CD4-positive, alpha-beta T cell treated with Interleukin-17A for 4 hours (primary cell): Measurements from ENCODE around the gene UQCR11.

Source experiments
- DNase-seq: peaks from one replicate; pipeline ENCODE4 v3.0.0-alpha.2; 2020; ENCODE audit warnings: mixed read lengths

Gene UQCR11

DNA sequence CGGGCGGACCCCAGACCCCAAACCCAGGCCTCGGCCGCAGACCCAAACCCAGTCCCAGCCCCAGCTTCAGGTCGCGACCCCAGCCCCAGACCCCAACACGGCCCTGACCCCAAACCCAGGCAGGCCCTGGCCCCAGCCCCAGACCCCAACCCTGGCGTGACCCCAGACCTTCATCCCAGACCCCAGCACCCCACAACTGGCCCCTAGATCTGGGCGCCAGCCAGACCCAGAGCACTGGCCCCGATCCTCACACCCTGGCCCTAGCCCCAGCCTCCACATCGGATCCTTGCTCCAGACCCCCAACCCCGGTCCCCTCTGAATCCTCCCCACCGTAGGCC, 20.1 kb downstream of the UQCR11 start:
- no peak for DNase-seq

DNA sequence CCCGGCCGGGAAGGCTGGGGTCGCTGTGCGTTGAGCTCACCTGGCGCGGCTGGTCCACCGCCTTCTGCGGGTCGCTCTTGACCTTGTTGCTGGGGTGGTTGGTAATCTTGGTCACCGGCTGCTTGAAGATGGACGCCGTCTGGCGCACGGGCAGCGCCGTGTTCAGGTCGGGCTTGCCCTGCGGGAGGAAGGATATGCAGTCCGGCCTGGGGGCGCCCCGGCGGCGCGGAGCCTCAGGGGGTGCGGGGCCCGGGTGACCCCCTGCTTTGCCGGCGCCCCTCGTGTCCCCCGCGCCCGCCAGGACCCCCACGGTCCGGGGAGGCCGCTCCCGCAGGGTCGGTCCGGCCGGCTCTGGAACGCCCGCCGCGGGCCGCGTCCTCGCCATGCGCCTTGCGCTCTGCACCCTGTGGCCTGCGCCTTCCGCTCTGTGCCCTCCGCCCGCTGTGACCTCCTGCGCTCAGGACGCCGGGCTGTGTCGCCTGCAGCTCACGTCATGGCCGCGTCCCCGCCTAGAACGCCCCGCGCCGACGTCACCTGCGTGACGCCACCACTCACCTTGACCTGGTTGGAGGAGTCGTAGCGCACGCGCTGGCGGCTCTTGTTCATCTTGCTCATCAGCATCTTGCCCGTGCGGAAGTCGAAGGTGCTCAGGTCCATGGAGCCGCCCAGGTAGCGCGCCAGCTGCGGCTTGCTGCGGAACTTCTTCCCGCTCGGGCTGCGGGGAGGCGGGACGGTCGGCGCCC, 20.6 kb downstream of the UQCR11 start:
- no peak for DNase-seq

- DNase-seq, result no peak
These were observed 23.1 kb downstream of the UQCR11 start for GRCh38 chr19:1582201-1582600.

GRCh38 chr19:1580957-1581356, 24.3 kb downstream of the UQCR11 start:
- DNase-seq, result no peak

GRCh38 chr19:1580382-1580781, 24.9 kb downstream of the UQCR11 start:
- DNase-seq, result no peak

DNA sequence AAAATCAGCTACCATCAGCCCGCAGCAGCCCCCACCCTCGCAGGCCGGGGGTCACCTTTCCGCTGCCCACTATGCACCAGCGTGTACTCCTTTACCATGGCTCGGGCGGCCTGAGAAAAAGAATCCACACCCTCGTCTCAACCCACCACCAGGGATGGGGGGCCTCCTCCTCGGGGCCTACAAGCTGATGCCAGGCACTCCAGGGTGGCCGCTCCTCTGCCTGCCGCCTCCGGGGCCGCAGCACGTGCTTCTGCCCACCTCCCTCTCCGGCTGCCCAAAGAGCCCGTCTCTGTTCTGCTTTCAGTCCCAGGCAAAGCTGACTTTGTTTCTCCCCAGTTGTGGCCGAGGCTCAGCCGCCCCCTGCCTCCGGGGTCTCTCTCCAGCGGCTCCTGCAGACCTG, 26.0 kb downstream of the UQCR11 start:
- no peak for DNase-seq

GRCh38 chr19:1577929-1578618, 27.2 kb downstream of the UQCR11 start:
- DNase-seq, result no peak

- no peak for DNase-seq
These were observed 28.0 kb downstream of the UQCR11 start for GRCh38 chr19:1577090-1577928.

GRCh38 chr19:1576242-1577089, 28.8 kb downstream of the UQCR11 start:
- no peak for DNase-seq

DNA sequence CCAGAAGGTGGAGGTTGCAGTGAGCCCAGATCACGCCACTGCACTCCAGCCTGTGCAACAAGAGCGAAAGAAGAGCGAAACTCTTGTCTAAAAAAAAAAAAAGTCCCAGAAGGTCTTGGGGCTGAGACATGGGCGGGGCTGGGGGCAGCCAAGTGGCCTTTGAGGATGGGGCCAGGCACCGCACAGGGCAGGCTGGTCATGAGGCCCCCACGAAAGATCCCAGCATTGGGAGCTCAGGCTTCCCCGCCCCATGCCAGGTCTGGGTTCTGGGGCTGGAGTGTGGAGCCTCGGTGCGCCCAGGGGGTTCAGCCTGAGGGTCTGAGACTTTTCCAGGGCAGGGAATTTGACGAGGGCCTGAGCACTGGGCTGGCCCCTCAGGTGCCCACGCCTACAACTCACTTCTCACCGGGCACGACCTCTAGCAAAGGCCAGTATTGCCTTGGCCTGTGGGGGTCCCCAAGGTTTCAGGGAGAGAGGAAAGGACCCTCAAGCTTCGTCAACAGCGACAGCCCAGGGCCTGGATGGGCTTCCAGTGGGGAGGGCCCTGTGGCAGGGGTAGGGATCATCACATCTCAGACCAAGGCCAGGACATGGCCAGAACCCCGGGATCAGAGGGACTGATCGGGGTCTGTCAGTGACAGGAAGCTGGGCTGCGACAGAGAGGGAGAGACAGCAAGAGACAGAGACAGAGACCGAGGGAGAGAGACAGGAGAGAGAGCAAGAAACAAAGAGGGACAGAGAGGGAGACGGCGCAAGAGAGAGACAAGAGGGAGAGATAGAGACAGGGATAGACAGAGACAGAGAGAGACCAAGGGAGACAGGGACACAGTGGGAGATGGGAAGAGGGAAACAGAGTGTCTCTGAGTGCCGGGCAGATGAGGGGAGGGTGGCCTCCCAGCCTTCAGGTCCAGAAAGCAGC, 29.7 kb downstream of the UQCR11 start:
- DNase-seq, result no peak

DNA sequence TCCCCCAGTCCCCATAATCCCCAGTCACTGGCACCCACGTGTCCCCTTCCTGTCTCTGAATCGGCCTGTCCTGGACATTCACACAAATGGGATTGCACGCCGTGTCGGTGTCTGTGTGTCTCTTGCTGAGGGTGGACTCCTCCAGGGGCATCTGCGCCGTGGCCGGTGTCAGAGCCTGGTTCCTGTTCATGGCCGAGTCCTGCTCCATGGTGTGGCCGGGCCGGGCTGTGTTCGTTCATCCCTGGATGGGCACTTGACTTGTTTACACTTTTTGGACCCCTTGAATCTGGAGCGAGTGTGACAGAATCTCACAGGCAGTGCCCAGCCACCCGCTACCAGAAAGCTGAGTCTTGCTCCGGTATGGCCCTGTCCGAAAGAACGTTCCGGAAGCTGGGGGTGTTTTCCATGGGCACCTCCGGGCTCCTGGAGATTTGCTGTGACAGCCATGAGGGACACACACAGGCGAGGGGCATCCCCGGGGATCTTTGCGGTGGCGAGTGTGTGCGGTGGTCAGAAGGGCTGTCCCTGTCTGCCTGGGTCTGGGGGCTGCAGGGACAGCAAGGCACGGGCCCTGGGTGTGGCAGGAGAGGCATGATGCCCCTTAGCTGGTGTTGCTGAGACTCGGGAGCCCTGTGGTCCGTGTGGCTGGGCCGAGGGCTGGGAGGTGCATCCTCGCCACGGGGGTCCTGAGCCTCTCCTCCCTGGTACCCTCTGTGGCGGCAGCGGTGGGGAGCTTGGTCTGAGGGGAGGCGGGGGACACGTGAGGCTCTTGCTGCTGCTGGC, 30.7 kb downstream of the UQCR11 start:
- DNase-seq, result no peak

DNA sequence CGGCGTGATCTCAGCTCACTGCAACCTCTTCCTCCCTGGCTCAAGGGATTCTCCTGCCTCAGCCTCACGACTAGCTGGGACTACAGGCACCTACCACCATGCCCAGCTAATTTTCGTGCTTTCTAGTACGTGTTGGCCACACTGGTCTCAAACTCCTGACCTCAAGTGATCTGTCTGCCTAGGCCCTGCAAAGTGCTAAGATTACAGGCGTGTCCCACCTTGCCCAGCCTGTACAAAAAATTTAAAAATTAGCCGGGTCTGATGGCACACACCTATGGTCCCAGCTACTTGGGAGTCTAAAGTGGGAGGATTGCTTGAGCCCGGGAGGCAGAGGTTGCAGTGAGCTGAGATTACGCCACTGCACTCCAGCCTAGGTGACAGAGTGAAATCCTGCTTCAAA, 32.5 kb downstream of the UQCR11 start:
- no peak for DNase-seq

DNA sequence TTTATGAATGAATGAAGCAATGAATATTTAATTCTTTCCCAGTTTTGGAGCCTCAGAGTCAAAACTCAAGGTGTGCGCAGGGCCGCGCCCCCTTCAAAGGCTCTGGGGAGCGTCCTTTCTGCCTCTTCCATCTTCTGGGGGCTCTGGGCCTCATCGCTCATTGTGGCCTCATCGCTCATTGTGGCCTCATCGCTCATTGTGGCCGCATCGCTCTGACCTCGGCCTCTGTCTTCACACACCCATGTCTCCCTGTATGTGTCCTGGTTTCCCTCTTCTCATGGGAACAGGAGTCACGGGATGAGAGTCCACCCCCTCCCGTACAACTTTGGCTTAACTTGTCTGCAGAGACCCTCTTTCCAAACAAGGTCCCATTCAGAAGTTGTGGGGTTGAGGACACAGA, 33.9 kb downstream of the UQCR11 start:
- DNase-seq, result no peak

DNA sequence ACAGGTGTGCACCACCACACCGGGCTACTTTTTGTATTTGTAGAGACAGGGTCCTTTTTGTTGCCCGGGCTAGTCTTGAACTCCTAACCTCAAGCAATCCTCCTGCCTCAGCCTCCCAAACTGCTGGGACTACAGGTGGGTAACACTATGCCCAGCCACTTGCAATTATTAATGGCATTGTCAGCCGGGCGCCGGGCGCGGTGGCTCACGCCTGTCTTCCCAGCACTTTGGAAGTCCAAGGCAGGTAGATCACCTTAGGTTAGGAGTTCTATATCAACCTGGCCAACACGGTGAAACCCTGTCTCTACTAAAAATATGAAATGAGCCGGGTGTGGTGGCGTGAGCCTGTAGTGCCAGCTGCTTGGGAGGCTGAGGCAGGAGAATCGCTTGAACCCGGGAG, 34.4 kb downstream of the UQCR11 start:
- DNase-seq, result no peak

DNA sequence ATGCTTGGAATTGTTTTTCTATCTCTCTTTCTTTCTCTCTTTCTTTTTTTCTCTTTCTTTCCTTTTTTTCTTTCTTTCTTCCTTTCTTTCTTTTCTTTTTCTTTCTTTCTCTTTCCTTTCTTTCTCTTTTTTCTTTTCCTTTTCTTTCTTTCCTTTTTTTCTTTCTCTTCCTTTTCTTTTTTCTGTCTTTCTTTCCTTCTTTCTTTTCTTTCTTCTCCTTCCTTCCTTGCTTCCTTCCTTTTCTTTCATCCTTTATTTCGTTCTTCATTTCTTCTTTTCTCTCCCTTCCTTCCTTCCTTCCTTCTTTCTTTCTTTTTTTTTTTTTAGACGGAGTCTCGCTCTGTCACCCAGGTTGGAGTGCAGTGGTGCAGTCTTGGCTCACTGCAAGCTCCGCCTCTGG, 35.3 kb downstream of the UQCR11 start:
- no peak for DNase-seq

GRCh38 chr19:1568320-1569019, 36.8 kb downstream of the UQCR11 start, which contains the start of gene MEX3D:
MEX3D (minus strand) TSS chr19:1568325; CDS start chr19:1568058, 267 bp downstream.
- peak; percentile 91 for DNase-seq

GRCh38 chr19:1567848-1568227, 37.4 kb downstream of the UQCR11 start:
- no peak for DNase-seq

DNA sequence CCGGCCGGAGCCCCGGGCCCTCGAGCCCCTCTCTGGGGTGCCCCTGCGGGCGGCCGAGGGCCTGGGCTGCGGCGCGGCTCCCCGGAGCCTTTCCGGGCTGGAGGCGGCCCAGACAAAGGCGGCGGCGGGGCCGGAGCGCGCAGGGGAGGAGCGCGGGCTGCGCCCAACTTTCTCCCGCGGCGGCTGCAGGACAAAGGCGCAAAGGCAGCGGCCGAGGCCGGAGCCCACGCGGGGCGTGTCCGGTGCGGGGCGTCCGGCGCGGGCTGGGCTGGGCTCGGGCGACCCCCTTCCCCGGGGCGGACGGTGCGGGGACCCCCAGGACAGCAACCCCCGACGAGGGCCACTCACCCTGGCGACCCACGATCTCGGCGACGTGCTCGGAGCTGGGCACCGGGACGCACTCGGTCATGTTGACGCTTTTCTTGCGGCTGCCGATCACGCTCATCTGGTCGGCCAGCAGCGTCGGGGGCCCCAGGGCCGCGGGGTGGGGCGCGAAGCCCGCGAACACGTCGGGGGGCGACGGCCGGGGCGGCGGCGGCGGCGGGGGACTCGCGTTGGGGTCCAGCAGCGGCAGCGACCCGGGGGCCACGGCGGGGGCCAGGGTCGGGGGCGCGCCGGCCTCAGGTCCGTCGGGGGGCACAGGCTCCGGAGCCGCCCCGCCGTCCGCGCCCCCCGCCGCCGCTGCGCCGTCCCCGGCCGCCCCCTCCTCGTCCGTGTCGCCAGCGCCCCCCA, 38.0 kb downstream of the UQCR11 start:
- peak; percentile 16 for DNase-seq

DNA sequence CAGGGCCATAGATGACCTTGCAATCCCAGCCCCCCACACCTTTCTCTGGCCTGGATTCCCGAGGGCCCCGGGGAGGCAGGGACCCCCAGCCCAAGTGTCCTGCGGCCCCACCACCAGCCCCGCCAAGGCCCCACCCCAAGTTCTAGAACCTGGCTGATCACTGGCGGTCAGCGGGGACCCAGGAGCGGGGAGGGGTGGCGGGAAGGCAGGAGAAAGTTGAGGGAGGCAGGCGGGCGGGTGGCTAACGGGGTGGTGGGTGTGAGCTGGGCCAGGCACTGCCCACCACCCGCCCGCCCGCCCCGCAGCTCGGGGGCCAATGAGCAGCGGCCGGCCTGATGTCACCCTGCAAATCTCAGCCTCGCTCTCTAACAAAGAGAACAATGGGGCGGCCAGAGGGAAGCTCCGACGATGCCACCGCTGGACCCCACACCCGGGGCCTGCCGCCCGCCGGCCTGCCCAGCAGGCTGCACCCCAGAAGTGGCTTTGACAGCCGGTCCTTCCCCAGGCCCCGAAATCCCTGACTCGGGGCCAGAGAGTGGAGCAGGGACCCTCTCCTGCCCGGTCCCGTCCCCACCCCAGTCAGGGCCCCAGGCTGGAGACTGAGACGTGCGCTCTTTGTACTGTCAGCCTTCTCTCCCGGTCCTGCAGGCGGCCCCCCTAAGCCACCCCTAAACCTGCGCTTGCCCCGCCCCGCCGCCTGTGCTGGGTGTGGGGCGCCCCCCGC, 38.7 kb downstream of the UQCR11 start:
- DNase-seq, result no peak
